ENCODE measurements around the gene COL4A3. TPM values are rescaled to one million over a fixed set of nuclear protein-coding genes. Genes with fewer than 3 reads are reported as not detected.
"Not testable (repeated sequence)": the region's sequence is repeated elsewhere in the genome, so short reads cannot be mapped to it uniquely, and the experiment has no call there.

The COL4A3 gene
- total RNA-seq, 2 donors from 2014 or later, result 1.7 to 2.4 TPM

- peaks cover 12% of the 10 kb centered on the region for H3K9me3 ChIP-seq (ENCODE audit: control insufficient read depth, low read length)
- peak; percentile 53 for DNase-seq
Measured at GRCh38 chr2:227163485-227163997, 883 bp upstream of the COL4A3 start.

DNA sequence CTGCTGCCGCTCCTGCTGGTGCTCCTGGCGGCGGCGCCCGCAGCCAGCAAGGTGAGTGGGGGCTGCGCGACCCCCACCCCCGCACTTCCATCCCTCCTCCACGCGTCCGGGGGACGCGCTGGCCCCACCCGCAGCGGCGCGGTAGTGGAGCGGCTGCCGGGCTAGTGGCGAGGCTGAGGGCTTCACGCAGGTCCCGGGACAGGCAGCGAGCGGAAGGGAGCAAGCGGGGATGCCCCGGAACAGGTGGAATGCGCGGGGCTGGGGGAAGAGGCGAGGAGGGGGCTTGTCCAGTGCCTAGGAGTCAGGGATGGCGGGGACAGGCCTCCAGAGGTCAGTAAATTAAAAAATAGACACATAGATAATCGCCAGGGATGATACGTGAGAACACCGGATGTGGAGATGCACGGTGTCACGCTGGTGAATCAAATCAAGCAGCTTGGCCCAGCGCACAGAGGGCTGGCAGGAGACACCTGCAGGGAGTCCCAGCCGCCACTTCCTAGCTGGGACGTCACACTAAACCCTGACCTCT, 403 bp downstream of the COL4A3 start:
- Histone ChIP-seq H3K36me3 (ENCODE audit: control insufficient read depth, insufficient read depth, low read length) (no peaks in the 10 kb centered on the region), H3K4me1 (ENCODE audit: control insufficient read depth, insufficient read depth, low read length) (peaks cover 9% of the 10 kb centered on the region), H3K9me3 (ENCODE audit: control insufficient read depth, low read length) (peaks cover 4% of the 10 kb centered on the region), H3K27me3 (ENCODE audit: control insufficient read depth, insufficient read depth, low read length, poor library complexity, severe bottlenecking) (peaks cover 36% of the 10 kb centered on the region), H3K9ac (ENCODE audit: extremely low read depth, low read length, poor library complexity, severe bottlenecking) (no peak overlapping the region), H3K27ac (ENCODE audit: low read depth, low read length) (no peak overlapping the region), H3K4me3 (ENCODE audit: low read length) (peak overlapping the region; percentile 75)
- Mint-ChIP-seq H3K4me1 (peaks cover 41% of the 10 kb centered on the region), H3K27ac (peak overlapping the region; percentile 68), H3K27me3 (ENCODE audit: insufficient read depth) (peaks cover 44% of the 10 kb centered on the region), H3K36me3 (ENCODE audit: low read depth) (no peaks in the 10 kb centered on the region), H3K4me3 (peak overlapping the region; percentile 64), H3K9me3 (peaks cover 6% of the 10 kb centered on the region)
- peak; percentile 77 for DNase-seq
- WGBS, 2 experiments (ENCODE audit: insufficient coverage in 1 of 2, insufficient read length in 1 of 2), result 2 to 6% methylated on average over 10 to 38 of the region's 38 CpGs
- TF ChIP-seq, protein P1, sequence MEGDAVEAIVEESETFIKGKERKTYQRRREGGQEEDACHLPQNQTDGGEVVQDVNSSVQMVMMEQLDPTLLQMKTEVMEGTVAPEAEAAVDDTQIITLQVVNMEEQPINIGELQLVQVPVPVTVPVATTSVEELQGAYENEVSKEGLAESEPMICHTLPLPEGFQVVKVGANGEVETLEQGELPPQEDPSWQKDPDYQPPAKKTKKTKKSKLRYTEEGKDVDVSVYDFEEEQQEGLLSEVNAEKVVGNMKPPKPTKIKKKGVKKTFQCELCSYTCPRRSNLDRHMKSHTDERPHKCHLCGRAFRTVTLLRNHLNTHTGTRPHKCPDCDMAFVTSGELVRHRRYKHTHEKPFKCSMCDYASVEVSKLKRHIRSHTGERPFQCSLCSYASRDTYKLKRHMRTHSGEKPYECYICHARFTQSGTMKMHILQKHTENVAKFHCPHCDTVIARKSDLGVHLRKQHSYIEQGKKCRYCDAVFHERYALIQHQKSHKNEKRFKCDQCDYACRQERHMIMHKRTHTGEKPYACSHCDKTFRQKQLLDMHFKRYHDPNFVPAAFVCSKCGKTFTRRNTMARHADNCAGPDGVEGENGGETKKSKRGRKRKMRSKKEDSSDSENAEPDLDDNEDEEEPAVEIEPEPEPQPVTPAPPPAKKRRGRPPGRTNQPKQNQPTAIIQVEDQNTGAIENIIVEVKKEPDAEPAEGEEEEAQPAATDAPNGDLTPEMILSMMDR (conservative IDR thresholded peaks at IDR 0.05), result peak; percentile 10

More at GRCh38 chr2:227163485-227163997, 883 bp upstream of the COL4A3 start:
- Mint-ChIP-seq H3K9me3 (peaks cover 12% of the 10 kb centered on the region), H3K4me3 (peak overlapping the region; percentile 64), H3K4me1 (peaks cover 41% of the 10 kb centered on the region), H3K27me3 (ENCODE audit: insufficient read depth) (peaks cover 47% of the 10 kb centered on the region), H3K27ac (no peak overlapping the region), H3K36me3 (ENCODE audit: low read depth) (no peaks in the 10 kb centered on the region)
- Histone ChIP-seq H3K27ac (ENCODE audit: low read depth, low read length) (no peak overlapping the region), H3K4me1 (ENCODE audit: control insufficient read depth, insufficient read depth, low read length) (peaks cover 9% of the 10 kb centered on the region), H3K9ac (ENCODE audit: extremely low read depth, low read length, poor library complexity, severe bottlenecking) (no peak overlapping the region), H3K36me3 (ENCODE audit: control insufficient read depth, insufficient read depth, low read length) (no peaks in the 10 kb centered on the region), H3K4me3 (ENCODE audit: low read length) (peak overlapping the region; percentile 75), H3K27me3 (ENCODE audit: control insufficient read depth, insufficient read depth, low read length, poor library complexity, severe bottlenecking) (peaks cover 36% of the 10 kb centered on the region)
- WGBS, 2 experiments (ENCODE audit: insufficient coverage in 1 of 2, insufficient read length in 1 of 2), result 4 to 10% methylated on average over 4 to 20 of the region's 20 CpGs
- TF ChIP-seq, protein P1 (conservative IDR thresholded peaks at IDR 0.05), result no peak

GRCh38 chr2:227171779-227172178, 7.4 kb downstream of the COL4A3 start:
- 90 to 96% methylated on average over 11 of the region's 11 CpGs for WGBS, 2 experiments (ENCODE audit: insufficient coverage in 1 of 2, insufficient read length in 1 of 2)
- H3K36me3 Mint-ChIP-seq (ENCODE audit: low read depth); H3K27ac Mint-ChIP-seq; H3K27me3 ChIP-seq (ENCODE audit: control insufficient read depth, insufficient read depth, low read length, poor library complexity, severe bottlenecking); H3K9me3 Mint-ChIP-seq; H3K36me3 ChIP-seq (ENCODE audit: control insufficient read depth, insufficient read depth, low read length); H3K4me1 ChIP-seq (ENCODE audit: control insufficient read depth, insufficient read depth, low read length); DNase-seq; H3K4me3 Mint-ChIP-seq; H3K4me3 ChIP-seq (ENCODE audit: low read length); H3K9me3 ChIP-seq (ENCODE audit: control insufficient read depth, low read length); H3K9ac ChIP-seq (ENCODE audit: extremely low read depth, low read length, poor library complexity, severe bottlenecking); H3K4me1 Mint-ChIP-seq; H3K27ac ChIP-seq (ENCODE audit: low read depth, low read length): not testable (repeated sequence)
- peaks cover 15% of the 10 kb centered on the region for H3K27me3 Mint-ChIP-seq (ENCODE audit: insufficient read depth)
